Medulla oblongata (tissue), 1 donor: ENCODE results near the gene ANP32A.
A peak's percentile ranks its signal among the peaks of the same experiment; 100 is the strongest.

ENCODE experiments used
- DNase-seq: peaks from one replicate; pipeline ENCODE4 v3.0.0-alpha.2; 2015; ENCODE audit errors: extremely low spot score

The ANP32A gene

GRCh38 chr15:68819495-68820294 lies 1.0 kb downstream of the ANP32A start:
- peak; percentile 76 for DNase-seq

GRCh38 chr15:68818769-68819494 lies 1.8 kb downstream of the ANP32A start:
- DNase-seq, result peak; percentile 77

DNA sequence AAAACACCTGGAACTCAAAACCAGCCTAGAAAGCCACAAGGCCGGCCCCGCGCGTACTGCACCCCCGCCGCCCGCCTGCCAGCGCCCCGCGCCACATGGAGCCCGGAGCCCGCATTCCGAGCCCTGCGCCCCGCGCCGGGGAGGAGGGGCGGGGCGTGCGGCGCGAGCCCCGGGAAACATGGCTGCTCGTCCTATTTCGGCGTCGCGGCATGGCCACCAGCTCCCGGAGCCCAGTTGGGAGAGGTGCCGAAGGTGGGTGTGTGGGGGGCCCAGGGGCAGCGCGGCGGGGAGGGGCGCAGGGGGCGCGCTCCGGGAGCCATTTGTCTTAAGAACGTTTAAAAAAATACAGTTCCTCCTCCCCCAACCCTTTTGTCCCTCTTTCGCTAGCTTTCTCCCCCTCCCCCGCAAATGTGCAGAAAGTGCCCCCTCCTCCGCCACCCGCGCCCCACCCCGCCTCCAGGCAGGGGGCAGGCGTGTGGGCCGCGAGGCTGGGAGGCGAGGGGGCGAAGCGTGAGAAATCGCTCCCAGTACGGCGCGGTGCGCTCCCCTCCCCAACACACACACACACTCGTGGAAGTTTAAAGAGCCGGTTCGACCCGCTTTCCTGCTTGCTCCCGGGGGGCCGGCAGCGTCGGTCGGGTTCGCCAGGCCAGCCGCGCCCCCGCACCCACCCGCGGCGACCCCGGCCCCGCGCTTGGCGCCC lies 2.5 kb downstream of the ANP32A start:
- DNase-seq, result peak; percentile 84

GRCh38 chr15:68817304-68818065 lies 3.2 kb downstream of the ANP32A start:
- peak; percentile 73 for DNase-seq

DNA sequence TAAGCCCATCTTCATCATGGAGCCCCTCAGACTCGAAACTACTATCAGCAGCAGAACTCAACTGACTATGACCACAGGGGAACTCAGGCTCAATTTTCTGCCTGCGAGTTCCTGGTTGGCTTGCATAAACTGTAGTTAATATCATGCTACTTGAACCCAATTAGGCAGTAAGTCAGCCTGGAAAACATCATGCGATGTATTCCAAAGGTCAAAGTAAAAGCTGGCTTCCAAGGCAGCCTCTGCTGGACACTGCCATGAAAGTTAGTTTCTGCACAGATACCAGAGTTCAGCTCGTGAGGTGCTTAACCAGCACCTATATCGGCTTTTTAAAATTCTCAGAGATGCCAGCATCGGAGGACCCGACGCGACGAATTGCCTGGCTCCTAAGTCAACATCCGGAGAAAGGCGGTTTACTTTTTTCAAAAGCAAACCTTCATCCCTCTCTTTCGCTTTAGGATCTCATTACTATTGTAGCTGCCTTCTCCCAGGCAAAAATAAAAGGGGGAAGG lies 3.8 kb downstream of the ANP32A start:
- DNase-seq, result peak; percentile 56

GRCh38 chr15:68816158-68816557 lies 4.5 kb downstream of the ANP32A start:
- DNase-seq, result peak; percentile 16

DNA sequence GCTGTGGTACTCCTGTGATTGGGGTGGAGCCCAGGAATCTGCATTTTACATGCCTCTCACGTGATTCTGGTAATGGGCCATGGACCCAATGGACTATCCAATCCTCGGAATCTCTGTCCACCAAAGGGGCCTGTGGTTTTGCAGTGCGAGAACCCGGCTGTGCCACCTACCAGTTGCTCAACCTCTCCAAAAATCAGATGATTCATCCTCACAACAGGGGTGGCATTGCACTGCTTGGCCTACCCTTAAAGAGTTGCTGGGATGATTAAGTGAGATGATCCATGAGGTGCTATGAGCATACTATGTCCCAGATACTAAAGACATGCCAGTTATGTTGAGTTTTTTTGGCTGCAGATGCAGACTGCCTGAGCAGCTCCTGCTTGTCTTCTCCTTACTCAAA lies 5.1 kb downstream of the ANP32A start:
- DNase-seq, result no peak

DNA sequence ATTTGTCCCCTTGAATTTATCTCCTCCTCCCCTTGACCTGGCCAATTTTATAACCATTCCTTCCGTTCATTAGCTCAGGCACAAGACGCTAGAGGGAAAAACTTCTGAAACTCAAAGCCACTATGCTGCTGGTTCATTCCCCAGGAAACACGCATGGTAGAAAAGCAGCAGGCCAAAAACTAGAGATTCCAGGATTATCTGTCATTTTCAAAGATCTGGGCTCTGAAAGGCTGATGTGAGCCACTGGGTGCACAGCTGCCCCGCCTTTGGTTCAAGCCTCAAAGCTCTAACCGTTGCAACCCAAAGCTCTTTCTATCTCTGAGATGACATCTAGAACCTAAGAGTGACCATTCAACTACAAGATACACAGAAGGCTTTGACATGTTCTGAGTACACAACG lies 6.1 kb downstream of the ANP32A start:
- DNase-seq, result no peak

DNA sequence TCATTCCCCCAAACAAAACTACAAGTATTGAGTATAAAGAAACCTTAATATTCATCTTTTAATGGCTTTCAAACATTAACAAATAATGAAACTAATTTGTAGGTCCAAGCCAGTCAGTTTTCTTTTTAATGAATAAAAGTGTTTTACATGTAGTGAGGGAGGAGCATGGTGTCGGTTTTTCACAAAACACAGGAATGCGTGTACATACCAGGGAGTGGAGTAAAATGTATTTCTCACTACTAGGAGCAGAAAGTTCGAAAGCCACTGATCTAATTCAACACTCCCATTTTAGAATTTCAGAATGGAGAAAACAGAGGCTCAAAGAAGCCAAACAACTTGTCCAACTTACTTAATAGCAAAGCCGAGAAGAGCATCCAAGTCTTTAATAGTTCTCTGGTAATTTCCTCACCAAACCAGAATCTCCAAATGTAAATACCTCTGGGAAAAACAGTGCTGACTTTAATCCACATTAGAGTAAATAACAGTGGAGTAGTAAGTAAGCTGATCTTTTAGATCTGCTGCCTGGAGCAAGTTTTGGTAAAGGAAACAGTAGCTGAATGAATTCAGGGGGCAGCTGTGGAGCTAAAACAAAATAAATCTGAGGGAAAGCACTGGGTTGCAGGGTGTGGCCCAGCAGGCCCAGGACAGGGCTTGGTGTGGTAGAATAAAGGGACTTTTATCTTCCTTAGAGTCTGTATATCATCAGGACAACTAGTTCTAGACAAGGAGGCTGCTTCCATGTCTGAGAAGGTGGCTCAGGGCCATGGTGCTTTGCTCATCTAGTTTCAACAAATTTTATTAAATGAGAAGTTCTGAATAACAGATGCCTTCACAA lies 7.9 kb downstream of the ANP32A start:
- no peak for DNase-seq

DNA sequence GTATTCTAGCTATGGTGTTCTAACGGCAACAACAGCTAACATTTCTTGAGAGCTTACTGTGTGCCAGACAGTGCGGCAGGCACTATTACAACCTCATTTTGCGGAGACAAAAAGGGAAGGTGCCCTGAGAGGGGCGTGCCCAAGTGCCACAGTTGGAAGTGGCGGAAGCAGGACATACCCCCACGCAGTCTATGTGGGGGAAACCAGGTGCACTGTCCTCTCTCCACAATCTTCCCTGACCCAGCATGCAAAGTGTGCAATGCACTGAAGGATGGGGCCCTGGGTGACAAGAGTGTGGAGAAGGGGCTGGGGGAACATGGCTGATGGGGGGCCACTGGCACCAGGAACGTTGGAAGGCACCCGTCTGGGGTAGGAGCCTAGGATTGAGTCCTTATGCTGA lies 8.6 kb downstream of the ANP32A start:
- no peak for DNase-seq

DNA sequence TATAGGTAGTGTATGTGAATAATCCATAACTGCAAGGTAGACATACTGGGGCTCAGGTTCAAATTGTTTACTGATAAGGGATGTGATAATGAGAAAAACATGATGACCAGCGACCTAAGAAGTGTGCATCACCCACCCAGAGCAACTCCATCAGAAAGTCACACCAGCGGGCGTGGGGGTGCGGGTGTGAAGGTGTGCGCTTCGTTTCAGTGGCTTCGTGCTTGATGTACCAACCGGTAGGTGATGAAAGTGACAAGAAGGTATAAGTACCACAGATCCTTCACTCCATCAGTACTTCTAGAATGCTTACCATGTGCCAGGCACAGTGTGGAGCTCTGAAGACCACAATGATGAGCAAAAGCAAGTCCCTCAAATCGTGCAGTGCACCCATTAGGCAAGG lies 11.2 kb downstream of the ANP32A start:
- DNase-seq, result no peak

DNA sequence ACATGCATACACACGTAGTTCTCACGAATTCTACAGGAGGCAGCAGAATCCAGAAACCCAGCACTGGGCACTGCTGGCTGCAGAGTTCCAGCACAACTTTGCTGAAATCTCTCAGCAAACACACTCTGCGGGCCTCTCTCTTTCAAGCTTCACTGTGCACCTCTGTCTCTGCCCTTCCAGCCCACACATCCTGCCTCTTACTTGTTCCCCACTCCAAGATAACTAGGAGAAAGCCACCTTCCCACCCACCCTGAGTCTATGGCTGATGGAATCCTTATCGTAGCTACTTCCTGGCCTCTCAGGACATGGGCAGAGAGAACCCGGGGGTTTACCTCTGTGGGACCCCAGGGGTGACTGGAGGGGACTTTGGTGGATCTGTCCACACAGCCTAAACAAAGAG lies 11.9 kb downstream of the ANP32A start:
- DNase-seq, result no peak

- DNase-seq, result no peak
These were observed 12.6 kb downstream of the ANP32A start for GRCh38 chr15:68808091-68808490.

GRCh38 chr15:68807249-68807648 lies 13.4 kb downstream of the ANP32A start:
- DNase-seq, result no peak

DNA sequence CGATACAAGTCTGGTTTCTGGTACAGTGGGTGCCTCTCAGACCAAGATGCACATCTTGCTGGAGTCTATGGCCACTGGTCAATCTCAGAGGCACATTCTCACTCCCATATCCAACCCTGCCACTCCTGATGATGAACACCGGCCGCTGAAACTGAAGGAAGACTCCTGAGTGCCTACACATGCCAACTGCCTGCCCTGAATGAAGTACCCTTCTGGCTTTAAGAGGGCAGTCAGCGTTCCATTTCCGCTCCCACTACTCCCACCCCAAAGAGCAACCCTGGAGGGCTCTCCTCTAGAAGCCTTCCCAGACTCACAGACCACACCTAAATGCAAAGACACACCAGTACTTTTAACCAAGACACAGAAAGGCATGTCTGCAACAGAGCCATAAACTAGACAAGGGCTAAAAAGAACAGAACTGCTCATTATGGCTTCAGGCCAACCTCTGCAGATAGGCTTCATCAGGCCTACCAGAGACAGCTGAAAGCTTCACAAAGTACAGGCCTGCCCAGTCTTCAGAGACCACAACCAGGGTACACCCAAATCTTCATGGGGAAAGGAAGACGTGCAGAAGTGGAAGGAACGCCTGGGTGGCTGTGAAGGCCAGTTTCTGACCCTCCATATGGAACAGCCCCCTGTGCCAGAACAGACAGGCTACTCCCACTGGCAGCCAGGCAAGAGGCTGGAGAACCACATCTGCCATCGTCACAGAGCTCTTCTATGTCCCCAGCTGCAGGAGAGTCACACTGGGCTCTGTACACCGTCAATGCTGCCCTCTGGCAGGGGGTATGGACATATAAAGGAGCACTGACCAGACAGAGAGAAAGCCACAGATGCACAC lies 14.3 kb downstream of the ANP32A start:
- peak; percentile 89 for DNase-seq

DNA sequence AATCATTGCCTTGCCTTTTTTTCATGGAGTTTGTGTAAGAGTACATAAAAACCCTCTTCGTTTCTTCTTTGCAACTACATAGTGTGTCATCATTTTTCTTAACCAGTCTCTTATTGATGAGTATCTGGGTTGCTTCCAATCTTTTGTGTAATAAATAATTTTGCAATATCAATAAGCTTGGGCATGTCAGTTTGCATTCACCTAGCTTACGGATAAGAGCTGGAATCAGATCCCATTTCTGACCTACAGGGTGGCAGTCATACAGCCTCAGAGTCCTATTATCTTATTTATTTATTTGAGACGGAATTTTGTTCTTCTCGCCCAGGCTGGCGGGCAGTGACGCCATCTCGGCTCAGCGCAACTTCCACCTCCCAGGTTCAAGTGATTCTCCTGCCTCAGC lies 18.3 kb downstream of the ANP32A start:
- no peak for DNase-seq

DNA sequence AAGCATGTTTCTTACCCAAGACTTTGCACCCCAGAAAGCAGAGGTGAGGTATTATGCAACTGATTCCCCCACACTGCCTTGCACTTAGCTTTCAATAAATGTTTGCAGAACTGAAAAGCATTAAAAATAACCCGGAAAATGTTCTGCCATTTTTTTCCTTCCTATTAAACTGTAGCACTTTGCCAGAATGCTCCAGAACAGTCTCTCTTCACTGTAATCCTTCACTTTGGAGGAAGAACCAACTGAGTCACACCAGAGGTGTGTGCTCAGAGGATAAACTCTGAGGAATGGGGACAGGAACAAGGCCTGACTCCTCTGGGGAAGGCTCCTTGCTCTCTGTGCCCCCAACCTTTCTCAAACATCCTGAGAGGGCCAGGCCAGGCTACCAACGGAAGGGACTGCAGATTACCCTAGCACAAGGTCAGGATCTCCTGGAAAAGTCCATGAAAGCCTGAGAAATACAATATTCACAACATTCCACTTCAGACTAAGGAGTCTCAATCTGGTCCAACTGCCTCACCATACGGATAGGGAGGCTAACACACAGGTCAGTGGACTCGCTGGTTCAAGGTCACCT lies 19.0 kb downstream of the ANP32A start:
- no peak for DNase-seq

DNA sequence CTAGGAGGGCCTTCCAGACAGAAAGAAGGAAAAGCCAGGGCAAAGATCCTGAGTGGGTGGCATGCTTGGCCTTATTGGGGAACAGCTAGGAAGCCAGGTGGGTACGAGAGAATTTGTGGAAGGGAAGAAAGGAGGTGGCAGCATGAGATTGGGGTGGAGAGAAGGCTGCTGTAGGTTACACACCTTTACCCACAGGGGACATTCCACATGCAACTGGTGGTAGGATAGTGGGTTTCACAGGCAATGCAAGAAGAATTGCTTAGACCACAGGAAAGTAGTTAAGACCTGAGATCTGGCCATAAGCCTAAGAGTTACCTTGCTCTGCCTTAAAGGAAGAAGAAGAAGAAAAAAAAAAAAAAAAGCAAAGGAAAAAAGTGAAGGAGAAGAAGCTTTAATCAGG lies 19.8 kb downstream of the ANP32A start:
- no peak for DNase-seq

GRCh38 chr15:68798346-68799094 lies 22.2 kb downstream of the ANP32A start:
- no peak for DNase-seq
